ENCODE data around the gene APEX1. TPM values are rescaled to one million over a fixed set of nuclear protein-coding genes. Genes with fewer than 3 reads are reported as not detected.

Gene APEX1
- polyA plus RNA-seq, 4 donors = 310 to 338 (median 322) TPM

GRCh38 chr14:20469890-20470602 lies 15.0 kb downstream of the APEX1 start:
- peak in 1 of 4 donors; percentile 28 for DNase-seq (ENCODE audit: low read depth in 4 of 4, low spot score in 2 of 4)

- no peak for DNase-seq (ENCODE audit: low read depth in 4 of 4, low spot score in 2 of 4)
Observed at GRCh38 chr14:20470603-20470901, 15.5 kb downstream of the APEX1 start.

GRCh38 chr14:20472536-20473169 lies 17.6 kb downstream of the APEX1 start:
- DNase-seq (ENCODE audit: low read depth in 4 of 4, low spot score in 2 of 4) = no peak

GRCh38 chr14:20476776-20477175 lies 21.8 kb downstream of the APEX1 start:
- DNase-seq (ENCODE audit: low read depth in 4 of 4, low spot score in 2 of 4) = no peak

GRCh38 chr14:20477211-20477876 lies 22.3 kb downstream of the APEX1 start:
- no peak for DNase-seq (ENCODE audit: low read depth in 4 of 4, low spot score in 2 of 4)

GRCh38 chr14:20478894-20479293 lies 23.9 kb downstream of the APEX1 start:
- DNase-seq (ENCODE audit: low read depth in 4 of 4, low spot score in 2 of 4) = no peak

GRCh38 chr14:20482382-20482781 lies 27.4 kb downstream of the APEX1 start:
- no peak for DNase-seq (ENCODE audit: low read depth in 4 of 4, low spot score in 2 of 4)

- no peak for DNase-seq (ENCODE audit: low read depth in 4 of 4, low spot score in 2 of 4)
Observed at GRCh38 chr14:20485900-20486299, 30.9 kb downstream of the APEX1 start.

- no peak for DNase-seq (ENCODE audit: low read depth in 4 of 4, low spot score in 2 of 4)
Observed at GRCh38 chr14:20486684-20487395, 31.8 kb downstream of the APEX1 start.

- DNase-seq (ENCODE audit: low read depth in 4 of 4, low spot score in 2 of 4) = no peak
Observed at GRCh38 chr14:20487396-20487725, 32.3 kb downstream of the APEX1 start.

GRCh38 chr14:20489093-20489994 lies 34.3 kb downstream of the APEX1 start:
- no peak for DNase-seq (ENCODE audit: low read depth in 4 of 4, low spot score in 2 of 4)

- no peak for DNase-seq (ENCODE audit: low read depth in 4 of 4, low spot score in 2 of 4)
Observed at GRCh38 chr14:20490563-20490962, 35.5 kb downstream of the APEX1 start.

GRCh38 chr14:20492486-20492885 lies 37.5 kb downstream of the APEX1 start:
- no peak for DNase-seq (ENCODE audit: low read depth in 4 of 4, low spot score in 2 of 4)

- DNase-seq (ENCODE audit: low read depth in 4 of 4, low spot score in 2 of 4) = no peak
Observed at GRCh38 chr14:20493634-20494033, 38.6 kb downstream of the APEX1 start.

GRCh38 chr14:20494935-20495766 lies 40.1 kb downstream of the APEX1 start:
- DNase-seq (ENCODE audit: low read depth in 4 of 4, low spot score in 2 of 4) = no peak

GRCh38 chr14:20498622-20499021 lies 43.6 kb downstream of the APEX1 start:
- no peak for DNase-seq (ENCODE audit: low read depth in 4 of 4, low spot score in 2 of 4)

GRCh38 chr14:20499108-20499507 lies 44.1 kb downstream of the APEX1 start:
- DNase-seq (ENCODE audit: low read depth in 4 of 4, low spot score in 2 of 4) = no peak

GRCh38 chr14:20499881-20500280 lies 44.9 kb downstream of the APEX1 start:
- no peak for DNase-seq (ENCODE audit: low read depth in 4 of 4, low spot score in 2 of 4)

GRCh38 chr14:20501346-20501745 lies 46.3 kb downstream of the APEX1 start:
- DNase-seq (ENCODE audit: low read depth in 4 of 4, low spot score in 2 of 4) = no peak

GRCh38 chr14:20503898-20504297 lies 48.9 kb downstream of the APEX1 start:
- DNase-seq (ENCODE audit: low read depth in 4 of 4, low spot score in 2 of 4) = no peak
